Transverse colon (tissue), 4 donors: ENCODE measurements around the gene DZANK1. TPM values are rescaled to one million over a fixed set of nuclear protein-coding genes. Genes with fewer than 3 reads are reported as not detected.

ENCODE experiments used
- DNase-seq: peaks from one replicate; pipeline ENCODE4 v3.0.0-alpha.2; 2019
- H3K27ac ChIP-seq, 4 donors: fragments of 200-600 bp; sonication (generic); 2 replicates each; pipeline ENCODE4 v1.5.1; 2016 to 2018; ENCODE audit warnings: inconsistent platforms in 4 of 4
- H3K27me3 ChIP-seq: fragments of 200-600 bp; sonication (generic); 2 replicates; pipeline ENCODE4 v1.5.1; 2017; ENCODE audit warnings: inconsistent platforms
- H3K36me3 ChIP-seq, 4 donors: fragments of 200-600 bp; sonication (generic); 2 replicates each; pipeline ENCODE4 v1.5.1; 2017 to 2019; ENCODE audit warnings: inconsistent platforms in 4 of 4
- H3K4me1 ChIP-seq, 4 donors: fragments of 200-600 bp; sonication (generic); 2 replicates each; pipeline ENCODE4 v1.5.1; 2017 to 2020; ENCODE audit warnings: inconsistent platforms in 4 of 4
- H3K4me3 ChIP-seq, 4 donors: fragments of 200-600 bp; sonication (generic); 1 replicate in 1 of 4; 2 replicates in 3 of 4; pipeline versions ENCODE4 v1.5.1 to v1.6.1; 2017 to 2019; ENCODE audit warnings: inconsistent platforms in 4 of 4
- H3K9me3 ChIP-seq, 2 donors: fragments of 200-600 bp; sonication (generic); 2 replicates each; pipeline ENCODE4 v1.5.1; 2017 to 2019; ENCODE audit warnings: inconsistent platforms in 2 of 2
- CTCF ChIP-seq, 5 experiments: fragments of 200-600 bp in 3 of 5; fragments of 450-650 bp in 2 of 5; sonication (generic) in 3 of 5; IDR thresholded peaks; 1 replicate in 2 of 5; 2 replicates in 3 of 5; pipeline ENCODE4 v1.5.1; 2016 to 2017; ENCODE audit warnings: antibody characterized with exemption in 5 of 5, inconsistent platforms in 3 of 5, mild to moderate bottlenecking in 2 of 5, moderate library complexity in 1 of 5
- EP300 ChIP-seq: sonication (generic); formaldehyde crosslinking; IDR thresholded peaks from one replicate; pipeline ENCODE4 v1.6.1; 2017; ENCODE audit warnings: antibody characterized with exemption, low read depth
- POLR2A ChIP-seq: fragments of 450-650 bp; IDR thresholded peaks from one replicate; pipeline ENCODE4 v1.6.1; 2016; ENCODE audit warnings: antibody characterized with exemption, mild to moderate bottlenecking, moderate library complexity
- POLR2AphosphoS5 ChIP-seq, 3 donors: sonication (generic); formaldehyde crosslinking; IDR thresholded peaks; one replicate each; pipeline ENCODE4 v1.6.1; 2016; ENCODE audit warnings: antibody characterized with exemption in 3 of 3
- WGBS, 2 donors: methylation state at CpG; one replicate each; pipeline ENCODE4 v1.1.5; 2018; ENCODE audit warnings: low coverage in 1 of 2; 5-methylcytosine and 5-hydroxymethylcytosine counted together
- in situ Hi-C, 4 donors: fragments of 200-750 bp; cut with MboI; loops; one replicate each; pipeline versions ENCODE4 v1.15.0 to v1.15.1; 2017; ENCODE audit warnings: low sequenced_read_pairs in 3 of 4, low pct_ligation_motif_present in 1 of 4, low pct_unique_long_range_greater_than_20kb in 1 of 4
- intact Hi-C: fragments of 100-400 bp; cut with DNase I; formaldehyde crosslinking; loops from one replicate; pipeline ENCODE4 v1.15.1; 2023; ENCODE audit warnings: low total_unique reads
- total RNA-seq, 4 donors: library from RNA; depleted of rRNA; stranded (reverse); fragments of >200 nt; gene quantifications; one replicate each; pipeline ENCODE4 v1.1.0, GENCODE V29; 2016

Gene DZANK1
- total RNA-seq, 4 donors from 2014 or later, result 1.2 to 3.8 (median 1.8) TPM

- TF ChIP-seq EP300, result no peak
- TF ChIP-seq POLR2AphosphoS5 (IDR thresholded peaks at IDR 0.05), result no peak
- no peak for TF ChIP-seq POLR2A
- no peak for TF ChIP-seq CTCF (IDR thresholded peaks at IDR 0.05)
- no peaks in the 10 kb centered on the region for H3K36me3 ChIP-seq
- H3K9me3 ChIP-seq, result no peaks in the 10 kb centered on the region
- intact Hi-C loops, result no loop called here
- no peak overlapping the region for H3K27ac ChIP-seq
- H3K4me1 ChIP-seq, result no peaks in the 10 kb centered on the region
- H3K27me3 ChIP-seq, result no peaks in the 10 kb centered on the region
- 61 to 73% methylated on average over 2 of the region's 2 CpGs for WGBS, 2 donors
- DNase-seq, result no peak
- no peak overlapping the region for H3K4me3 ChIP-seq
- in situ Hi-C loops, result no loop called here
These were observed 30.0 kb downstream of the DZANK1 start for GRCh38 chr20:18436847-18437246.

- in situ Hi-C loops, result no loop called here
- WGBS, 2 donors, result 91 to 93% methylated on average over 2 to 6 of the region's 6 CpGs
- no peak overlapping the region for H3K27ac ChIP-seq
- intact Hi-C loops, result no loop called here
- H3K9me3 ChIP-seq, result no peaks in the 10 kb centered on the region
- TF ChIP-seq EP300 (no peak), CTCF (IDR thresholded peaks at IDR 0.05) (no peak), POLR2A (no peak), POLR2AphosphoS5 (IDR thresholded peaks at IDR 0.05) (no peak)
- DNase-seq, result no peak
- H3K36me3 ChIP-seq, result no peaks in the 10 kb centered on the region
- no peak overlapping the region for H3K4me3 ChIP-seq
- H3K27me3 ChIP-seq, result no peaks in the 10 kb centered on the region
- H3K4me1 ChIP-seq, result peaks cover 0 to 24% (median 12%) of the 10 kb centered on the region in 4 donors
These were observed 35.6 kb downstream of the DZANK1 start for GRCh38 chr20:18431206-18431605.

DNA sequence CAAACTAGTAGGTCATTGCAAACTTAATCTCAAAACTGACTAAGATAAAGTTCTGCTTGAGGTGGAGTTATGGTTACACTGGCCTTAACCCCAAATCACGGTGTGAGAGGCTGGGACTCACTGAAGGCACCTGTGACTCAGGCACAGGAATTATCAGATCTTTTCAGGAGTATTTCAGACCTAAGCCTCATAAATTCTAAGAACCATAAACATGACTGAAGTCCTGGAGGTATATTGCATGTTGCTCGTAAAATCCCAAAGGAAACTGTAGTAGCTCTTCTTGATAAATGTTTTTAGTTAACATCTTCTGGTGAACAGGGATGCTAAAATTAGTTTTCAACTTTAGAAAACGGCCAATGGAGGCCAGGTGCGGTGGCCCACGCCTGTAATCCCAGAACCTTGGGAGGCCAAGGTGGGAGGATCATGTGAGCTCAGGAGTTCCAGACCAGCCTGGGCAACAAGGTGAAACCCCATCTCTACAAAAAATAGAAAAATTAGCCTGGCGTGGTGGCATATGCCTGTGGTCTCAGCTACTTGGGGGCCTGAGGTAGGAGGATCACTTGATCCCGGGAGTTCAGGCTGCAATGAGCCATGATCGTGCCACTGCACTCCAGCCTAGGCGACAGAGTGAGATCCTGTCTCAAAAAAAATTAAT lies 36.5 kb downstream of the DZANK1 start:
- WGBS, 2 donors, result 53 to 77% methylated on average over 4 to 9 of the region's 9 CpGs
- Histone ChIP-seq H3K27me3 (no peaks in the 10 kb centered on the region), H3K36me3 (no peaks in the 10 kb centered on the region), H3K27ac (peak overlapping the region in 2 of 4 donors; percentile 21 to 30), H3K4me1 (peaks cover 0 to 24% (median 12%) of the 10 kb centered on the region in 4 donors), H3K4me3 (no peak overlapping the region), H3K9me3 (no peaks in the 10 kb centered on the region)
- TF ChIP-seq EP300 (no peak), POLR2AphosphoS5 (IDR thresholded peaks at IDR 0.05) (no peak), POLR2A (no peak), CTCF (IDR thresholded peaks at IDR 0.05) (no peak)
- in situ Hi-C loops (no loop called here), intact Hi-C loops (no loop called here)
- DNase-seq, result no peak

DNA sequence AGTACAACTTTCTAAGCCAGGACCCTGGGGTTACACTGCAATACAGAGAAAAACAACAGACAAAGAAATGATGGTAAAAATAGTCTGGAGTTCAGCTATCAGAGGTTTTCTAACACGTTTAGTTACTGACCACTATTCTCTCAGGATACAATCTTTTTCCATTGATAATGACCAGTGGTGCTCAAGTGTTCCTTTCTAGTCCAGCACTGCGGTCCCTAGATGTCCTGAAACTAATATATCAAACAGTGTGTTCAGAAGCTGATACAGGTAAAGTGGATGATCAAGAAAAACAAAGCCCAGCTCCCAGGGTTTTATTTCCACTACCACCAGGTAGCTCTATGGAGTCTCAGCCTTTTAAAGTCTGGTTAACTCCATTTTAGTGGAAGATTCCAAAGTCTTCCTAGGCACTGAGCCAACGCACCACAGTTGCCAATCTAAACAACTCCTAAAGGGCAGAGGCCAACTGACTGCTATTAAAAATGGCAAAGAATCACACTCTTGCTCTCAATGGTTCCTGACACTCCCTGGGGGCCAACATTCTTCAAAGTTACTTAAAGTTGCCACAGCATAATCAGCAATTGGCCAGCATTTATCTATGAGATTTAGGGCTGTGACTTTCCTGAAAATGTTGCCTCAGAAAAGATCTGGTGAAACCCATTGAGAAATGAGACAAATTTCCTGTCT lies 38.2 kb downstream of the DZANK1 start:
- peak; percentile 76 for DNase-seq
- peaks cover 0 to 24% (median 12%) of the 10 kb centered on the region in 4 donors for H3K4me1 ChIP-seq
- in situ Hi-C loops (no loop called here), intact Hi-C loops (no loop called here)
- H3K27me3 ChIP-seq, result no peaks in the 10 kb centered on the region
- H3K27ac ChIP-seq, result peak overlapping the region; percentile 6 to 54 (median 32)
- no peaks in the 10 kb centered on the region for H3K9me3 ChIP-seq
- TF ChIP-seq POLR2A (no peak), CTCF (IDR thresholded peaks at IDR 0.05) (no peak), EP300 (no peak), POLR2AphosphoS5 (IDR thresholded peaks at IDR 0.05) (no peak)
- H3K36me3 ChIP-seq, result no peaks in the 10 kb centered on the region
- 49 to 51% methylated on average over 3 of the region's 3 CpGs for WGBS, 2 donors
- H3K4me3 ChIP-seq, result no peak overlapping the region
